Ishikawa (cell line): ENCODE measurements around the gene KIF15.

ENCODE experiments used
- EP300 ChIP-seq: IDR thresholded peaks from 2 replicates; pipeline ENCODE4 v1.6.1; 2012; ENCODE audit warnings: borderline replicate concordance
- TF ChIP-seq, protein P1 (sequence below): IDR thresholded peaks from 2 replicates; pipeline ENCODE4 v1.6.1; 2012

DNA sequence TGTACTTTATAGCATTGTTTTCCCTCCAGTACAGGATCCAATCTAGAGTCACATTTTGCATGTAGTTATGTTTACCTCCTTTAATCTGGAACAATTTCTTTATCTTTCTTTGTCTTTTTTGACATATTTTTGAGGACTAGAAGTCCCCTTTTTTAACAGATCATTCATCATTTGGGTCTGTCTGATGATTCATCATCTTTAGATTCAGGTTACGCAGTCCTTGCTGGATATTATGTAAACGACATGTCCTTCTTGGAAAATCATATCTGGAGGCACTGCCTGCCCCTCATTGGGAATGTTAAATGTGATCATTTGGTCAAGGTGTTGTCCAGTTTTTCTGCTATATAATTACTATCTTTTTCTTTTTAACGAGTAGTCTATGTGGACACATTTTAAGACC, 131.1 kb downstream of the KIF15 start:
- TF ChIP-seq EP300 = no peak
- TF ChIP-seq, protein P1, sequence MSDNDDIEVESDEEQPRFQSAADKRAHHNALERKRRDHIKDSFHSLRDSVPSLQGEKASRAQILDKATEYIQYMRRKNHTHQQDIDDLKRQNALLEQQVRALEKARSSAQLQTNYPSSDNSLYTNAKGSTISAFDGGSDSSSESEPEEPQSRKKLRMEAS = no peak
